Motor neuron (in vitro differentiated cells): ENCODE results near the gene VSTM4. TPM values are rescaled to one million over a fixed set of nuclear protein-coding genes. Genes with fewer than 3 reads are reported as not detected.
A peak's percentile ranks its signal among the peaks of the same experiment; 100 is the strongest.

Source experiments
- ATAC-seq, 8 experiments: fragments of 200-7000 bp; cut with Tn5 transposase; replicated peaks in 6 of 8; 2 replicates each; pipeline ENCODE4 v1.8.0; 2021; ENCODE audit warnings: mild to moderate bottlenecking in 8 of 8, moderate library complexity in 8 of 8
- H3K27ac ChIP-seq, 2 donors: fragments of 250-450 bp; sonication (Bioruptor Pico); 2 replicates each; pipeline ENCODE4 v1.9.0; 2021; ENCODE audit warnings: antibody characterized with exemption in 2 of 2, mild to moderate bottlenecking in 2 of 2, moderate library complexity in 1 of 2
- H3K4me1 ChIP-seq, 2 donors: fragments of 250-450 bp; sonication (Bioruptor Pico); replicated peaks in 1 of 2; 2 replicates each; pipeline ENCODE4 v1.6.1; 2021; ENCODE audit warnings: antibody characterized with exemption in 2 of 2, mild to moderate bottlenecking in 2 of 2, moderate library complexity in 1 of 2
- H3K4me3 ChIP-seq, 5 donors: fragments of 250-450 bp; sonication (Bioruptor Pico); 2 replicates each; pipeline ENCODE4 v1.9.0; 2021; ENCODE audit warnings: antibody characterized with exemption in 5 of 5, mild to moderate bottlenecking in 5 of 5, moderate library complexity in 4 of 5
- WGBS, 10 experiments: fragments of 450-650 bp; shearing (Covaris generic); methylation state at CpG; one replicate each; pipeline ENCODE4 v1.0.0; 2022; 5-methylcytosine and 5-hydroxymethylcytosine counted together
- in situ Hi-C, 9 experiments: fragments of 400-800 bp; cut with MboI; loops; one replicate each; pipeline ENCODE4 v1.15.0; 2021; ENCODE audit warnings: low sequenced_read_pairs in 9 of 9, low pct_unique_long_range_greater_than_20kb in 2 of 9; ENCODE audit not compliant: unreplicated experiment in 9 of 9
- total RNA-seq, 8 experiments: library from RNA; unstranded; fragments of 300-600 nt; gene quantifications; 2 replicates each; pipeline versions ENCODE4 v1.2.3 to v1.2.4, GENCODE V29; 2022

The VSTM4 gene
- total RNA-seq, 8 experiments from 2014 or later, result 0.24 to 19.0 (median 2.0) TPM

DNA sequence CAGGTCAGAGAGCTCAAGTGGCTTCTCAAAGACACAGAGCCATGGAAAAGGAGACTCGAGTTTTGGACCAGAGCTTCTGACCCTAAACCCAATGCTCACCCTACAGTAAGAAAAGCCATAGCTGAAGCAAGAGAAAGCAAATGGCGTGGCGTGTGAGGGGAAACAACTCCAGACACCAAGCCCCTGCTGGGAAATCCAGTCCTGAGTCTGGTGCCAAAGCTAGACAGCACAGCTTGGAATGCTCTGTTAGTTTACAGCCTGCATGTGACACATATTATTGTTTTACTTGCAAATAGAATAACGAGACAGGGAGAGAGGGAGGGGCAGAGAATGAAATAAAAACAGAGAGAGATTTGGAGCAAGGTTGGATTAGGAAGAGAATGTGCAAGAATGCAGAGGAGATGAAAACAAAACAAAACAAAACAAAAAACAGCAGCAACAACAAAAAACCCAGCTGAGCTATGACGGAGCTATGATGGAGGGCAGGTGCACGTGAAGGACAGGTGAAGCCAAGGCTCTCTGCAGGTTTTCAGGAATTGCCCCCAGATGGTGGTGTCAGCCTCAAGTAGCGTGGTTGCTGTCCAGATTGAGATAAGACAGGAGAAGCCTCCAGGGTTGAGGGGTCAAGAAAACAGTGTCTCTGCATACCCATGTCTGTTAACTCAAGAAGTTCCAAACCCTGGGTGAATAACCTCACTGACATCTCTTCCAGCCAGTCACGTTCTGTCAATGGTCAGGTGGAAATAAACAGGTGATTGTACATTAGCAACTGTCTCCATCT lies 105.9 kb downstream of the VSTM4 start:
- H3K4me3 ChIP-seq, result no peak overlapping the region
- WGBS, 10 experiments, result 15 to 88% (median 69%) methylated on average over 2 to 7 of the region's 8 CpGs
- H3K27ac ChIP-seq, result no peak overlapping the region
- peaks cover 6 to 7% of the 10 kb centered on the region in 2 donors for H3K4me1 ChIP-seq
- in situ Hi-C loops, result no loop called here
- ATAC-seq, result peak in 3 of 8 experiments; percentile 80 to 87 (median 87)

DNA sequence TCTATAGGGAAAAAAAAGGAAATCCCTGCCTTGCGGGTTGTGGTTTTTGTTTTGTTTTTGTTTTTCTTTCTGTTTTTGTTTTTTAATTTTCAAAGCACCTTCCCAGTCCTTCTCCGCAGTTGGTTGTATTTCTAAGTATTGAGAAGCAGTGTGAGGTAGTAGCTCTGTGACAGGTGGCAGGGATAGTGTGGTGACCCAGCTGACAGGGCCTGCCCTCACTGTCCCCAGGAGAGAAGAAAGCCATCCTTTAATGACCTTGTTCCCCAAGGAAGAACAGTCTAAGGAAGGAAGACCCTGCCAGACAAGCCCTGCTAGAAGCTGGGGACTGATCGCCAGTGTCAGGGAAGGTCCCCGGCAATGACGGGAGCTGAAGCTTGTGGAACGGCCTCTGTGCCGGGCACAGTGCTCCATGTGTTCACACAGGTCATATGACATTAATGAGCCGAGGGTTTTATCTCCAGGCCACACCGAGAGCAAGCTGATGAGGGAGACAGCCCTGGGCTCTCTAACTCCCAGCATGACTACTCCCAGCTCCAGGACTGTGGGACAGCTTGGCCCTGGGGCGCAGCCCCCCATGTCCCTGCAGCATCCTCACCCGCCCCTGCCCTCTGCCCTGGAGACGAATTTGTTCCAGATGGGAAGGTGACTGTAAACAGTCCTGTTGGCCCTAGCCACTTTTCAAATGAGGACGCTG lies 106.7 kb downstream of the VSTM4 start:
- WGBS, 10 experiments, result 51 to 100% (median 87%) methylated on average over 1 to 12 of the region's 13 CpGs; no CpG with 5 or more reads in 1 of the 10 experiments
- in situ Hi-C loops, result no loop called here
- Histone ChIP-seq H3K27ac (no peak overlapping the region), H3K4me3 (no peak overlapping the region), H3K4me1 (peaks cover 4 to 7% of the 10 kb centered on the region in 2 donors)
- peak in 5 of 8 experiments; percentile 27 to 50 (median 42) for ATAC-seq

DNA sequence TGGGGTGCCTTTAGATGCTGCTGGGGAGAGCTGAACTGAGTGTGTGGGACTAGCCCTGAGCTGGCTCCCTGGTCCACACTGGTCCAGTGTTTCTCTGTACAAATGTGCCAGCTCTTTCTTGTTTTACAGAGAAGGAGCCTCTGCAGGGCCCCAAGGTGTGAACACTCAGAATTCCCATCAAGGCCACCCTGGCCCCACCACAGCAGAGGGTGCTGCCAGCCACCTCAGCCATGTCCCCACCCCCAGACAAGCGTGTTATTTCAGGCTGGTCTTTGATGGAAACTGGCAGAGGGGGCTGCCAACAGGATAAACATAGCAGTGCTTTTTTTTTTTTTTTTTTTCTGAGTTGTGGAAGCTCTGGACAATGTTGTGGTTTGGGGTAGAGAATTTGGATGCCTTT lies 107.2 kb downstream of the VSTM4 start:
- in situ Hi-C loops, result no loop called here
- WGBS, 10 experiments, result 22 to 100% (median 92%) methylated on average over 1 of the region's 1 CpG; no CpG with 5 or more reads in 6 of the 10 experiments

DNA sequence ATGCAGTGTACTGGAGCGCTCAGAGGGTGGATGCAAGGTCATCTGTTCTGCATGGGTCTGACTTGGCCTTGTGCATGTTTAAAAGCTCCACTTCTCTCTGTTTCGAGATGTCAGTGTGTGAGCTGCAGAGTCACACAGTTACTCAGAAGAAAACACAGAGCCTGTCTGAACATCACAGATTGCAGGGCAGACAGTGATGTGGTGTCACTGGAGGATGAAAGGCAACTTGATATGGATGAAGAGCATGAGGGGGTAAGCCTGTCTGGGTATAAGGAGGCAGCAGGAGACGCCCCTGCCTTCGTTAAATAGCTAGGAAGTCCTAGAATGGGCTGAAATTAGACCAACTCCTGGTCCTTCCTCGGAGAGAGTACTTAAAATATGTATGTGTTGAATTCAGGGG lies 108.2 kb downstream of the VSTM4 start:
- no peak overlapping the region for H3K27ac ChIP-seq
- in situ Hi-C loops, result no loop called here
- ATAC-seq, result no peak

More for the DNA sequence above, 107.2 kb downstream of the VSTM4 start:
- H3K4me1 ChIP-seq, result peaks cover 4 to 7% of the 10 kb centered on the region in 2 donors
- no peak overlapping the region for H3K4me3 ChIP-seq
- ATAC-seq, result no peak
- no peak overlapping the region for H3K27ac ChIP-seq

DNA sequence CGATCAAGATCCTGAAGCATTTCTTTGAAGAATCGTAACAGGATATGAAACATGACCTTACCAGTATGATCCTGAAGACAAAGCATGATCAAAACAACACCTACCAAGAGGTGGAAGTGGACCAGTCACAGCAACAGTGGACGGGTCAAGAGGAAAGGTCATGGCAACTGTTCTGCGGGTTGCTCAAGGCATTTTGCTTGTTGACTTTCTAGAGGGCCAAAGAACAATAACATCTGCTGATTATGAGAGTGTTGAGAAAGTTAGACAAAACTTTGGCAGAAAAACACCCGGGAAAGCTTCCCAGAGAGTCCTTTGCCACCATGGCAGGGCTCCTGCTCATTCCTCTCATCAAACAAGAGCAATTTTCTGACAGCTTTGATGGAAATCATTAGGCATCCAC lies 110.1 kb downstream of the VSTM4 start:
- in situ Hi-C loops, result no loop called here
- 26 to 100% (median 60%) methylated on average over 1 to 5 of the region's 5 CpGs; no CpG with 5 or more reads in 2 of the 10 experiments for WGBS, 10 experiments
- Histone ChIP-seq H3K27ac (no peak overlapping the region), H3K4me1 (peaks cover 18 to 20% of the 10 kb centered on the region in 2 donors), H3K4me3 (no peak overlapping the region)
- ATAC-seq, result no peak

More for the DNA sequence above, 108.2 kb downstream of the VSTM4 start:
- H3K4me1 ChIP-seq, result peaks cover 10 to 13% of the 10 kb centered on the region in 2 donors
- no peak overlapping the region for H3K4me3 ChIP-seq
- 10 to 93% (median 71%) methylated on average over 1 to 5 of the region's 5 CpGs; no CpG with 5 or more reads in 1 of the 10 experiments for WGBS, 10 experiments

DNA sequence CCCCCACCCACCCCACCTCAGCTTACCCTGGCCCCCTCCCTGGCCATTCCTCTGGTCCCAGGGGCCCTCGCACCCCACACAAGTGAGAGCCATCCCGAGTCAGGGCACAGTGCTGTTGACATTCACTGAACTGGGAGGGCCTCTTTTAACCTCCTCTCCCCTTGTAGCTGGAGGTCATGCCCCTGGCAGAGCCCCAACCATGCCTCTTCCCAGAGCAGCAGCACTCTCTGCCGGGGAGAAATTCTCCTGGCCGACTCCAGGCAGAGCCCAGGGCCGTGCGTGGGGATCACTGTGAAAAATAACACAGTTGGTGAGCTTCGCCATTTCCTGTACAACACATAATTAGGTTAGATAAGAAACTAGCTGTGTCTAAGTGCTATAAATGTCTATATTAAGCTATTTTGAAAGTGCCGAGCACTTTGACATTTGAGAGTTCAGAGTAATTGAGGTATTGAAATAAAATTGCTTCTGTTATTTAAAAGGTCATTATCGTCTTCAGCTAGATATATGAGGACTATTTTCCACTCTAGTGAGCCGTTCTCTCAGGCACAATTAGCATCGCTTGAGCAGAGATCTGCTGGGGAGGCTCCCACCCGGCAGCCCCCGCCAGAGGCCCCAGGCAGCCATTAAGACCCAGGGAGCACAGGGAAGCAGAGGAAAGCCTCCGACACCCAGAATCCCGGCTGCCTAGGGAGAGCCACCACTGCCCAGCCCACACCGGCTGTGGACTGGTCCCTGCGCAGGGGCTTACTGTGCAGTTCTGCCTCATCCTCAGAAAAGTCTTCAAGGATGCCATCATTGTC lies 113.3 kb downstream of the VSTM4 start:
- Histone ChIP-seq H3K4me3 (no peak overlapping the region), H3K27ac (peak overlapping the region in 1 of 2 donors; percentile 68), H3K4me1 (peaks cover 13 to 14% of the 10 kb centered on the region in 2 donors)
- peak in 5 of 8 experiments; percentile 87 to 94 (median 90) for ATAC-seq
- WGBS, 10 experiments, result 15 to 84% (median 30%) methylated on average over 1 to 10 of the region's 17 CpGs; no CpG with 5 or more reads in 4 of the 10 experiments
- in situ Hi-C loops, result no loop called here

DNA sequence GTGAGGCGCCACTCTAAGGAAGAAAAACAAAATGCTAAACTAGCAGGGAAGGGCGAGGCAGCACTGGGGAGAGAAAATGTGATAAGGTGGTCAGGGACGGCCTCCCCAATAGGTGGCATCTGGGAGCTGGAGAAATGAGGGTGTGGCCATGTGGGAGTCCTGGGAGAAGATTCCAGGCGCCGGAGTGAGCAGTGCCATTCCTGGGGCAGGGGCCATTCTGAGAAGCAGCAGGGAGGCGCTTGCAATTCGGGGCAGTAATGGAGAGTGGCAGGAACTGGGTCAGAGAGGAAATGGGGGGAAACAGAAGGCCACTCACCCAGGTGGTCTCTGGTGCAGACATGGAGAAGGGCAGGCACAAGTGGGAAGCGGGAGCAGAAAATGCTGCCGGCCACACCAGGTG lies 113.9 kb downstream of the VSTM4 start:
- 60 to 100% (median 80%) methylated on average over 1 to 7 of the region's 9 CpGs; no CpG with 5 or more reads in 3 of the 10 experiments for WGBS, 10 experiments
- H3K4me3 ChIP-seq, result no peak overlapping the region
- in situ Hi-C loops, result no loop called here
- no peak overlapping the region for H3K27ac ChIP-seq
- ATAC-seq, result peak in 6 of 8 experiments; percentile 26 to 70 (median 34)
- H3K4me1 ChIP-seq, result peaks cover 13 to 14% of the 10 kb centered on the region in 2 donors

DNA sequence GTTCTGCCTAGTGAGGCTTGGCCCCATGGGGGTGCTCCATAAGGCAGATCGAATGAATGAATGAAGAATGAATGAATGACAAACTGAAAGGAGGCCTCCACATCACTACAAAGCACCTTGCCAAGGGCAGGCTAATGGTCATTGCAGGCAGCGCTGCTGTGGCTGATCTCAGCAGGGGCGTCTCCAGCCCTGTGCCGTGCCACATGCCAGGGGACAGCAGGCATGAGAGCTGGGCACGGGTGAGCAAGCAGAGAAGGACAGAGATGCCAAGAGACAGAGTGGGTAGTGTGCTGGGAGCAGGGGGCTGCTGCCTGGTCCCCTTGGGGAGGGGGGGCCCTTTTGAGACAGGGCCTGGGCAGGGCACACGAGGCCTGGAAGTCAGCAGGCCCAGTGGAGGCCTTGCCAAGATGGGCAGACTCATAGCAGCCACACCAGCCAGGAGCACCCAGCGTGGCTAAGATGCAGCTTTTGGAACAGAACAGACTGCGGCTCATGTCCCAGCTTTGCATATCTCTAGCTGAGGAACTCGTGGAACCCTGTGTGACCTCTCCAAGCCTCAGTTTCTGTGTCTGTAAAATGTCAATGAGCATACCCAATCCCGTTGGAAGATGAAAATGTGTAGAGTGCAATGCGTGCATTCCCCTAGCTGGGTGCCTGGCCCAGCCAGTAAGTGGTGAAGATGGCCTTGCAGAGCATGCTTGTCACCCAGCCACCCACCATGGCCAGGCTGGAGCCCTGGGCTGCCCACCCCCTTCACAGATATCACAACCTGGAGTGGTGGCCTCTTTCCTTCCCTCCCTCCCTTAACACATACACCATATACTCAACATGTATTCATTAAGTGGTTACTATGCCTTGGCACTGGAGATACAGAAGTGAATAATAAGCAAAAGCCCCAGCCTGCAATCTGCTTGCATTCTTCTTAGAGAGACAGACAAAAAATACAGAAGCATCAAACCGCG lies 114.6 kb downstream of the VSTM4 start:
- no peak for ATAC-seq
- Histone ChIP-seq H3K4me1 (peaks cover 13 to 14% of the 10 kb centered on the region in 2 donors), H3K27ac (no peak overlapping the region), H3K4me3 (no peak overlapping the region)
- in situ Hi-C loops, result no loop called here
- 10 to 92% (median 76%) methylated on average over 2 to 5 of the region's 13 CpGs; no CpG with 5 or more reads in 2 of the 10 experiments for WGBS, 10 experiments

DNA sequence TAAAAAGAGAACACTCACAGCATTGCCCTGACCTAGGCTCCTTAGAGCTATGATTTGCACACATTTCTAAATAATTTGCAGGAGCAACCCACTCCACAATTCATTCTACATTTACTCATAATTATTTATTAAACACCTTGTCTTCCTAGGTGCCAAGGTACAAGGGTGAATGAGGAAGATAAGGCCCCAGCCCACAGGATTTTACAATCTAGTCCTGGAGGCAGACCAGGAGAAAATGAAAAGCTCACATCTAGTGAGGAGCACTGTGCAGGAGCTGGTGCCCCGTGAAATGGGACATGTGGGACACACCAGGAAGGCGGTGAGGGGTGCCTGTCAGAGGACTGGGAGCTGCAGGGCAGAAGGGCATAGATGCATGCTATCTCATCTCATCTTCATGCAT lies 116.0 kb downstream of the VSTM4 start:
- Histone ChIP-seq H3K4me3 (no peak overlapping the region), H3K4me1 (peaks cover 13 to 14% of the 10 kb centered on the region in 2 donors), H3K27ac (no peak overlapping the region)
- in situ Hi-C loops, result loop anchor here in 1 of 9 experiments (25.0 kb wide), 1 partner anchor 163 kb away; no protein-coding TSS in a partner anchor
- WGBS, 10 experiments, result 60 to 100% (median 76%) methylated on average over 1 to 2 of the region's 2 CpGs; no CpG with 5 or more reads in 6 of the 10 experiments
- no peak for ATAC-seq

DNA sequence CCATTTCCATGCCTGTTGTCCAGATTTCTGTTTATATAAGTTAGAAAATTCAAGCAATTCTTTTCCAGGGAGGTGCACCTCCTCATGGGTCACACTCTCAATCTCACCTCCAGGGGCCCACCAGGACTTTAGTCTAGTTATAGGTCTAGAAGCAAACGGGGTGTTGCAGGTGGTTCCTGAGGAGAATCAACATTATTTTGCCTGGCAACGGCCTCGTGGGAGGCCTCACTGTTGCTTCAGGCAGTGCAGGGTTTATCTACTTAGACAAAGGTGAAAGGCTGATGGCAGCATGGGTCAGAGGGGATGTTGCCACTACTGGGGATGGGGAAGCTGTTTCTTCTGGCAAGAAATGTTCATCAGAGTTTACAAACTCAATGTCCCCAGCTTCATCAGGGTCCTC lies 119.0 kb downstream of the VSTM4 start:
- Histone ChIP-seq H3K4me1 (no peaks in the 10 kb centered on the region), H3K27ac (no peak overlapping the region), H3K4me3 (no peak overlapping the region)
- 0 to 86% (median 58%) methylated on average over 1 to 3 of the region's 3 CpGs; no CpG with 5 or more reads in 4 of the 10 experiments for WGBS, 10 experiments
- in situ Hi-C loops, result loop anchor here in 1 of 9 experiments (25.0 kb wide), 1 partner anchor 166 kb away; no protein-coding TSS in a partner anchor
- ATAC-seq, result no peak

DNA sequence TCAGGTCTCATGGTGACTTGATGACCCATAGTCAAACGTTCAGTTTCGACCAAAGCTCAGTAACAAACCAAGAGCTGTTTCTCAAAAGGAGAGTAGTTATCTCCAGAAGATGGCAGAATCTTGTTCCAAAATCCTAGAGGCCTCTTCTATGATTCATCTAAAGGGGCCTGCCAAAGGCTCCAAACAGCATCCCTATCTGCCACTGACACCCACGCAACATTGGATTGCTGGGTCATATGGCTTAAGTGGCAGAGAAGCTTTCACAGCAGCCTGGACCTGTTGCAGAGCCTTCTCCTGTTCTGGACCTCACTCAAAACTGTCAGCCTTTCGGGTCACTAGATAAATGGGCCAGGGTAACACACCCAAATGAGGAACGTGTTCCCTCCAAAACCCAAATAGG lies 121.7 kb downstream of the VSTM4 start:
- H3K4me3 ChIP-seq, result no peak overlapping the region
- H3K27ac ChIP-seq, result no peak overlapping the region
- no peaks in the 10 kb centered on the region for H3K4me1 ChIP-seq
- no peak for ATAC-seq
- in situ Hi-C loops, result loop anchor here in 1 of 9 experiments (25.0 kb wide), 1 partner anchor 169 kb away; no protein-coding TSS in a partner anchor
- WGBS, 10 experiments, result 20 to 93% (median 63%) methylated on average over 1 to 5 of the region's 5 CpGs; no CpG with 5 or more reads in 2 of the 10 experiments
